HCT116 (cell line): Measurements from ENCODE around the gene FREM1. TPM values are rescaled to one million over a fixed set of nuclear protein-coding genes. Genes with fewer than 3 reads are reported as not detected.

Experiments used
- ATAC-seq: fragments of 200-7000 bp; cut with Tn5 transposase; 2 replicates; pipeline ENCODE4 v1.9.1; 2020; ENCODE audit warnings: mild to moderate bottlenecking, moderate library complexity
- BruUV-seq: library from RNA; stranded (reverse); fragments of 400-500 nt; replicated peaks from 2 replicates; lab custom pipeline; 2021; lab: Mats Ljungman, UMichigan
- CTCF ChIA-PET: fragments of 300-600 bp; sonication (Branson Sonifier 250); formaldehyde crosslinking; loops from one replicate; lab custom pipeline; 2021; ENCODE audit warnings: antibody characterized with exemption; lab: Charles Lee
- POLR2A ChIA-PET: fragments of 300-600, 350-600 bp; sonication (Branson Sonifier 250); formaldehyde crosslinking; loops from one replicate; lab custom pipeline; 2021; ENCODE audit warnings: antibody characterized with exemption; lab: Charles Lee
- RAD21 ChIA-PET, 2 experiments: fragments of 300-600 bp; sonication (Branson Sonifier 250); formaldehyde crosslinking; loops; one replicate each; lab custom pipeline; 2023; ENCODE audit warnings: low total read pairs in 2 of 2; ENCODE audit not compliant: uncharacterized antibody in 2 of 2, unreplicated experiment in 2 of 2, low non-redundant PET in 1 of 2; lab: Charles Lee
- DNase-seq: peaks from one replicate; pipeline ENCODE4 v3.0.0-alpha.2; 2010; ENCODE audit warnings: low read depth, low spot score
- H2AFZ ChIP-seq: fragments of 200-600 bp; shearing (Covaris generic), sonication (generic); 2 replicates; pipeline ENCODE4 v1.6.1; 2017; ENCODE audit warnings: low read depth, mixed run types, mixed read lengths, antibody characterized with exemption, low read length; ENCODE audit not compliant: poor library complexity, severe bottlenecking
- H3K27ac ChIP-seq: 2 replicates; pipeline ENCODE4 v1.5.1; 2012; ENCODE audit warnings: low read depth, low read length
- H3K27me3 ChIP-seq: fragments of 200-600 bp; sonication (generic); 2 replicates; pipeline ENCODE4 v1.6.1; 2016; ENCODE audit warnings: mixed run types, low read length, mixed read lengths; ENCODE audit not compliant: insufficient read depth
- H3K36me3 ChIP-seq, 2 experiments: fragments of 200-500 bp in 1 of 2; fragments of 200-600 bp in 1 of 2; sonication (Bioruptor generic) in 1 of 2; sonication (generic) in 1 of 2; 2 replicates each; pipeline versions ENCODE4 v1.5.1 to v1.6.1; 2014 to 2016; ENCODE audit warnings: low read length in 2 of 2, inconsistent platforms in 1 of 2, mixed read lengths in 1 of 2, mixed run types in 1 of 2; ENCODE audit not compliant: insufficient read depth in 2 of 2, control insufficient read depth in 1 of 2
- H3K4me1 ChIP-seq, 2 experiments: fragments of 200-600 bp in 1 of 2; sonication (generic) in 1 of 2; 2 replicates each; pipeline versions ENCODE4 v1.5.1 to v1.6.1; 2012 to 2017; ENCODE audit warnings: low read length in 2 of 2, inconsistent platforms in 1 of 2, mild to moderate bottlenecking in 1 of 2, mixed read lengths in 1 of 2, mixed run types in 1 of 2, moderate library complexity in 1 of 2; ENCODE audit not compliant: insufficient read depth in 2 of 2, control insufficient read depth in 1 of 2
- H3K4me2 ChIP-seq: fragments of 200-600 bp; sonication (generic); 2 replicates; pipeline ENCODE4 v1.6.1; 2017; ENCODE audit warnings: mixed run types, low read length, mixed read lengths
- H3K4me3 ChIP-seq, 2 experiments: fragments of 200-600 bp in 1 of 2; sonication (generic) in 1 of 2; replicated peaks in 1 of 2; 2 replicates each; pipeline ENCODE4 v1.5.1; 2011 to 2016; ENCODE audit warnings: low read length in 2 of 2, control low read depth in 1 of 2, low read depth in 1 of 2, mild to moderate bottlenecking in 1 of 2, mixed read lengths in 1 of 2, mixed run types in 1 of 2
- H3K79me2 ChIP-seq: fragments of 200-600 bp; sonication (generic); 2 replicates; pipeline ENCODE4 v1.6.1; 2017; ENCODE audit warnings: mild to moderate bottlenecking, mixed run types, low read length, moderate library complexity, mixed read lengths; ENCODE audit not compliant: insufficient read depth
- H3K9ac ChIP-seq: fragments of 200-600 bp; sonication (generic); 2 replicates; pipeline ENCODE4 v1.6.1; 2016; ENCODE audit warnings: low read length, mixed read lengths
- H3K9me2 ChIP-seq: fragments of 200-600 bp; sonication (generic), shearing (Covaris generic); 2 replicates; pipeline ENCODE4 v1.6.1; 2017; ENCODE audit warnings: mixed run types, mild to moderate bottlenecking, moderate library complexity; ENCODE audit not compliant: insufficient read depth
- H3K9me3 ChIP-seq, 2 experiments: fragments of 200-500 bp in 1 of 2; fragments of 200-600 bp in 1 of 2; sonication (Bioruptor generic) in 1 of 2; sonication (generic) in 1 of 2; 2 replicates each; pipeline ENCODE4 v1.6.1; 2014 to 2017; ENCODE audit warnings: low read length in 2 of 2, mixed read lengths in 2 of 2, inconsistent platforms in 1 of 2, low read depth in 1 of 2, mild to moderate bottlenecking in 1 of 2, mixed run types in 1 of 2, moderate library complexity in 1 of 2; ENCODE audit not compliant: control insufficient read depth in 1 of 2, insufficient read depth in 1 of 2
- H4K20me1 ChIP-seq: fragments of 200-600 bp; sonication (generic), shearing (Covaris generic); 2 replicates; pipeline ENCODE4 v1.6.1; 2017; ENCODE audit warnings: mixed run types, mild to moderate bottlenecking, moderate library complexity; ENCODE audit not compliant: insufficient read depth
- CBX3 ChIP-seq: IDR thresholded peaks from 2 replicates; pipeline ENCODE4 v1.6.1; 2012; ENCODE audit warnings: low read depth
- CEBPB ChIP-seq: IDR thresholded peaks from 2 replicates; pipeline ENCODE4 v1.6.1; 2012; ENCODE audit warnings: low read depth
- JUND ChIP-seq: IDR thresholded peaks from 2 replicates; pipeline ENCODE4 v1.6.1; 2012
- SIN3A ChIP-seq: IDR thresholded peaks from 2 replicates; pipeline ENCODE4 v1.6.1; 2012; ENCODE audit warnings: low read depth
- SRF ChIP-seq: IDR thresholded peaks from 2 replicates; pipeline ENCODE4 v1.6.1; 2012; ENCODE audit warnings: low read depth
- intact Hi-C: fragments of 100-400 bp; cut with micrococcal nuclease; formaldehyde crosslinking; loops from 2 replicates; pipeline ENCODE4 v1.10.0; 2022
- total RNA-seq: library from RNA; stranded (reverse); gene quantifications from one replicate; pipeline ENCODE4 v1.2.1, GENCODE V29; 2021; ENCODE audit not compliant: unreplicated experiment

The FREM1 gene
- total RNA-seq, 1 experiment from 2014 or later, result 0.12 TPM

GRCh38 chr9:14687042-14687719, 223.0 kb downstream of the FREM1 start:
- no peak for ATAC-seq
- Histone ChIP-seq H3K9ac (no peak overlapping the region), H3K79me2 (peaks cover 5% of the 10 kb centered on the region), H2AFZ (no peak overlapping the region), H3K4me1 (peaks cover 0 to 1% of the 10 kb centered on the region in 2 experiments; a peak in 1 of 4 replicates), H4K20me1 (no peaks in the 10 kb centered on the region), H3K36me3 (peaks cover 0 to 10% of the 10 kb centered on the region in 2 experiments; a peak in 2 of 4 replicates), H3K9me2 (no peaks in the 10 kb centered on the region), H3K9me3 (no peaks in the 10 kb centered on the region), H3K27me3 (no peaks in the 10 kb centered on the region), H3K4me3 (no peak overlapping the region), H3K4me2 (no peak overlapping the region), H3K27ac (no peak overlapping the region)
- no TSS peak for BruUV-seq
- TF ChIP-seq CEBPB, result no peak
- intact Hi-C loops, result no loop called here
- RAD21 ChIA-PET, result no interaction called here
- POLR2A ChIA-PET, result no interaction called here
- no peak for DNase-seq
- CTCF ChIA-PET, result no interaction called here

GRCh38 chr9:14686168-14686567, 224.1 kb downstream of the FREM1 start:
- BruUV-seq, result no TSS peak
- H3K27ac ChIP-seq, result no peak overlapping the region

More at GRCh38 chr9:14686168-14686567, 224.1 kb downstream of the FREM1 start:
- H3K9me3 ChIP-seq, result no peaks in the 10 kb centered on the region
- no peak for DNase-seq
- H4K20me1 ChIP-seq, result no peaks in the 10 kb centered on the region
- H3K9ac ChIP-seq, result no peak overlapping the region
- H3K4me2 ChIP-seq, result no peak overlapping the region
- no peaks in the 10 kb centered on the region for H3K27me3 ChIP-seq
- H3K4me3 ChIP-seq, result no peak overlapping the region
- no peak for TF ChIP-seq SRF
- TF ChIP-seq CBX3, result no peak
- no peak for TF ChIP-seq SIN3A
- TF ChIP-seq JUND, result no peak
- no peak overlapping the region for H2AFZ ChIP-seq
- H3K36me3 ChIP-seq, result peaks cover 0 to 10% of the 10 kb centered on the region in 2 experiments; a peak in 2 of 4 replicates
- no peaks in the 10 kb centered on the region for H3K4me1 ChIP-seq
- no peak for ATAC-seq
- POLR2A ChIA-PET, result no interaction called here
- RAD21 ChIA-PET, result no interaction called here
- no peaks in the 10 kb centered on the region for H3K79me2 ChIP-seq
- intact Hi-C loops, result no loop called here
- CTCF ChIA-PET, result no interaction called here
- H3K9me2 ChIP-seq, result no peaks in the 10 kb centered on the region

Other genes starting within 250 kb of the FREM1 start
- 5.9 TPM for gene ZDHHC21, start 217.0 kb downstream of the FREM1 start, total RNA-seq
- not detected for gene CER1, start 187.7 kb downstream of the FREM1 start, total RNA-seq